HT1080 (cell line): ENCODE results near the gene MTCL1. TPM values are rescaled to one million over a fixed set of nuclear protein-coding genes. Genes with fewer than 3 reads are reported as not detected.

ENCODE experiments used
- DNase-seq: peaks from one replicate; pipeline ENCODE4 v3.0.0-alpha.2; 2015; ENCODE audit warnings: low read depth
- total RNA-seq: library from RNA; depleted of rRNA; stranded (reverse); fragments of >200 nt; shearing (Covaris generic); gene quantifications from 2 replicates; pipeline ENCODE4 v1.2.3, GENCODE V29; 2014

MTCL1 gene
- total RNA-seq, 1 experiment from 2014 or later = 28.8 TPM

- DNase-seq = no peak
Observed at GRCh38 chr18:8766559-8767293, 61.4 kb downstream of the MTCL1 start.

- no peak for DNase-seq
Observed at GRCh38 chr18:8767340-8767739, 62.0 kb downstream of the MTCL1 start.

- DNase-seq = no peak
Observed at GRCh38 chr18:8769509-8770095, 64.2 kb downstream of the MTCL1 start.

GRCh38 chr18:8770657-8771056 lies 65.3 kb downstream of the MTCL1 start:
- DNase-seq = no peak

- DNase-seq = no peak
Observed at GRCh38 chr18:8771930-8772329, 66.6 kb downstream of the MTCL1 start.

GRCh38 chr18:8773980-8774379 lies 68.6 kb downstream of the MTCL1 start:
- no peak for DNase-seq

GRCh38 chr18:8776013-8776943 lies 70.9 kb downstream of the MTCL1 start:
- no peak for DNase-seq

- no peak for DNase-seq
Observed at GRCh38 chr18:8777846-8778245, 72.5 kb downstream of the MTCL1 start.

GRCh38 chr18:8778386-8778785 lies 73.0 kb downstream of the MTCL1 start:
- DNase-seq = no peak

GRCh38 chr18:8778824-8779223 lies 73.5 kb downstream of the MTCL1 start:
- no peak for DNase-seq

GRCh38 chr18:8779251-8779650 lies 73.9 kb downstream of the MTCL1 start:
- no peak for DNase-seq

- no peak for DNase-seq
Observed at GRCh38 chr18:8780227-8780626, 74.9 kb downstream of the MTCL1 start.

GRCh38 chr18:8781671-8782070 lies 76.3 kb downstream of the MTCL1 start:
- DNase-seq = no peak

- no peak for DNase-seq
Observed at GRCh38 chr18:8783335-8783993, 78.1 kb downstream of the MTCL1 start.

- DNase-seq = no peak
Observed at GRCh38 chr18:8783994-8784530, 78.7 kb downstream of the MTCL1 start.

- no peak for DNase-seq
Observed at GRCh38 chr18:8785261-8785660, 79.9 kb downstream of the MTCL1 start.

GRCh38 chr18:8785855-8786482 lies 80.6 kb downstream of the MTCL1 start:
- no peak for DNase-seq

- DNase-seq = no peak
Observed at GRCh38 chr18:8786483-8787370, 81.4 kb downstream of the MTCL1 start.

- no peak for DNase-seq
Observed at GRCh38 chr18:8787371-8787670, 82.0 kb downstream of the MTCL1 start.

GRCh38 chr18:8787794-8788193 lies 82.4 kb downstream of the MTCL1 start:
- no peak for DNase-seq
